ENCODE data around the gene PSD4.
A peak's percentile ranks its signal among the peaks of the same experiment; 100 is the strongest.

PSD4 gene

DNA sequence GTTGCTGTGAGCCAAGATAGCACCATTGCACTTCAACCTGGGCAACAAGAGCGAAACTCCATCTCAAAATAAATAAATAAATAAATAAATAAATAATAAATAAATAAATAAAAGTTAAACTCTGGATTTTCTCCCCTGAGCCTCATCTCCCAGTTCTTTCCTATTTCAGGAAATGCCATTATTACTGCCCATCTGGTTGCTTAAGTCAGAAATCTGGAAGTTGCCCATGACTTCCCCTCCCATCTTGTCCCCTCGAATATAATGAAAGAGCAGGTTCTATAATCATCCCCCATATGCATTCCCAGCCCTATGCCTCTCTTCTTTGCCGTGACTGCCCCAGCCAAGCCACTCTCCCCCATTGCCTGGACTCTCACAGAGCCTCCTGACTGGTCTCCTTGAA, 4.2 kb upstream of the PSD4 start:
- DNase-seq = no peak

DNA sequence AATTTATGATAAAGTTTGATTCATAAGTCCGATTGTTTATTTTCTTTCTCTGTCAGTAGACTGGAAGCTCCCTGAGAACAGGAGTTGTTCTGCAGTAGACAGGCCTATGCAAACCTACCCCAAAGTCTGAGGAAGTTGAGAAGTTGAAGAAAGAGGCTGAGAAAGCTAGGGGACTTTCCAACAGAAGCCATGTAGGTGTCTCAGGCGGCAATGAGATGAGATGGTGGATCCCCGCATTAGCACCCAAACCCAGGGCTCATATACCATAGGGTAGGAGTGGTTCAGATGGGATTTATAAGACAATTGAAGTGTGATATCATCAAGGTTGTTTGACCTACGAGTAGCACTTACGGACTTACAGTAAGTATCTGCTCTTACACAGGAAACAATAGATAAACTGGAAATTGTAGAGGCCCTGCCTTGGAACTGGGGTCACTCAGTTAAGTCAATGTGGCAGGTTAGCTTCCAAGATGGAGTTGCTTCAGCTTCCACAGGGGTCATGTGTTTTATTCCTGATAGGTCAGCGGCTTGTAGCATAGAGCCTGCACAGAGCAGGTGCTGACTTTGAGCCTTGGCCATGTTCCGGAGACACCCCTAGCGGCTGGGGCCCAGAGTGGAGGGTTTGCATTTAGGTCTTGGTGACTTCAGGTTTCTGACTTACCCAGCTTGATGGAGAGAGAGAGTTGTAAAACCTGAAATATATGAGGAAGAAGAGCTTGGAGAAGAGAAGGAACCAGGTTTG, 2.3 kb upstream of the PSD4 start:
- no peak for DNase-seq

DNA sequence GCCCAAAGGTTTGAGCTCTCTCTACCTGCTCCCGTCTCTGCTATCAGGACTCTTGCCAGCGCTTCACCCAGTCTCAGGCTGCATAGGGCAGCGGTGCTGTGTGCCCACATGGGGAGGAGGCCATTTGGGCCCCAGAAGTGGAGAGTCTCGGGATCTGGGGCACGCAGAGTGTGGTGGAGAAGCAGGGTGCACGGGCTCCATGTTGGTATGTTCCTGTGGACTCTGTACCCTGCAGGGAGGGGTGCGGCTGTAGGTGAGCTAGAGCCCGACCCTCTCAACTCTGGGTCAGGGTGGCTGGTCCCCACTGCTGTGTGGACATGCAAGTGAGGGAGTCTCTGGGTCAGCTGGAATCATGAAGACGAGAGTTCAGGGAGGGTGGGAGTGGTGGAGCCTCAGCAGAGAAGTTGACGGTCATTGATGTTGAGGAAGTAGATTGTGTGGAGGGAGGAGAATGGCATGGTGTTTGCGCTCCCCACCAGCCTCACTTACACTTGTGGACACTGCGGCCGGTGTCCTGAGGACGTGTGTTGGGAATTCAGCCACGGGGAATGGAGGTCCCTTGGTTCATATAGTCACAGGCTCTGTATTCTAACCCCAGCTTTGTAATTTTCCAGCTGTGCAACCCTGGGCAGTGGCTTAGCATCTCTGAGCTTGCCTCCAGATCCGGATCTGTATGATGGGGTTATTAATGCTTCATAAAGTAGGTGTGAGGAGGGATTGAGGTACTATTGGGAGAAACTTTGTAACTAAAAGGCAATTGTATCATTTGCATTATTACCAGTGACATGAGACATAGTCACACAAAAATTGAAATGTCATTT, 840 bp upstream of the PSD4 start:
- DNase-seq = no peak

DNA sequence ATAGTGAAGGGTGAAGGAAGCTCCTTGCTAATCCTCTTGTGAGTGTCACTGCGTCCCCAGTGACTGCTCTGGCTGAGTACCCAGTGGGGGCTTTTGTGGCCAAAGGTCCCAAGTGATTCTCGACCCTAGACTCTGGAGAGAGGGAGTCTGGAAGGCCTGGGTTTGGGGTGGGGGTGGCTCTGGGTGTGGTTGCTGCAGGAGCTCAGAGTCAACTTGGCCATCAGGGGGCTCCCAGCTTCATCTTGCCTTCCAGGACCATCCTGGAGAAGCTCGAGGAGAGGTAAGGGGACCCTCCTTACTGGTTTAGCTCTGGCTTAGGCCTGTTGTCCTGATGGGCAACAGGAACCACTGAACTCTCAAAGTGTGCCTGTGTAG, 592 bp downstream of the PSD4 start:
- no peak for DNase-seq

DNA sequence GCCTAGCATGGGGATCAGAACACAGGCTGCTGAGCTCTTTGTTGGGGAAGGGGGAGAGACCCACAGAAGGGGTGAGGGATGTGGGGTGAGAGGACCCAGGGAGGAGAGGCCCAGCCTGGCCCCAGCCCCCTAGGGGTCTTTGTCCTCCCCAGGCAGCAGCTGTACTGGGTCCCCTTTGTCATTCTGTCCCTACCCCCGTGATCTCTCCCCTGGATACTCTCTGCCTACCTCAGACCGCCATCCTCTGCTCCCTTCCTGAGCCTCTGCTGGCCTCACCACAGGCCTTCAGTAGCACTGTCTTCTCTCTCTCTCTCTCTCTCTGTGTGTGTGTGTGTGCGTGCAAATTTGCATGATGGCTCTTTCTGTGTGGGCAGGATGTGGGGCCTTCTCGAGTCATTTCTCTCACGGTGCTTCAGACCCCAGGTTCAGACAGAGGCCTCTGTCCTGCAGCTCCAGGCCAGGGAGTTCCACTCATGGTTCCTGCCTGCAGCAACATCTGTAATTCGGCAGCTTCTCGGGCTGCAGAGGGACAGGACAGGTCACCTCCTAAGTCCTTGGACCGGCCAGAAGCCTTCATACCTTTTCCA, 1.4 kb downstream of the PSD4 start:
- DNase-seq = no peak

DNA sequence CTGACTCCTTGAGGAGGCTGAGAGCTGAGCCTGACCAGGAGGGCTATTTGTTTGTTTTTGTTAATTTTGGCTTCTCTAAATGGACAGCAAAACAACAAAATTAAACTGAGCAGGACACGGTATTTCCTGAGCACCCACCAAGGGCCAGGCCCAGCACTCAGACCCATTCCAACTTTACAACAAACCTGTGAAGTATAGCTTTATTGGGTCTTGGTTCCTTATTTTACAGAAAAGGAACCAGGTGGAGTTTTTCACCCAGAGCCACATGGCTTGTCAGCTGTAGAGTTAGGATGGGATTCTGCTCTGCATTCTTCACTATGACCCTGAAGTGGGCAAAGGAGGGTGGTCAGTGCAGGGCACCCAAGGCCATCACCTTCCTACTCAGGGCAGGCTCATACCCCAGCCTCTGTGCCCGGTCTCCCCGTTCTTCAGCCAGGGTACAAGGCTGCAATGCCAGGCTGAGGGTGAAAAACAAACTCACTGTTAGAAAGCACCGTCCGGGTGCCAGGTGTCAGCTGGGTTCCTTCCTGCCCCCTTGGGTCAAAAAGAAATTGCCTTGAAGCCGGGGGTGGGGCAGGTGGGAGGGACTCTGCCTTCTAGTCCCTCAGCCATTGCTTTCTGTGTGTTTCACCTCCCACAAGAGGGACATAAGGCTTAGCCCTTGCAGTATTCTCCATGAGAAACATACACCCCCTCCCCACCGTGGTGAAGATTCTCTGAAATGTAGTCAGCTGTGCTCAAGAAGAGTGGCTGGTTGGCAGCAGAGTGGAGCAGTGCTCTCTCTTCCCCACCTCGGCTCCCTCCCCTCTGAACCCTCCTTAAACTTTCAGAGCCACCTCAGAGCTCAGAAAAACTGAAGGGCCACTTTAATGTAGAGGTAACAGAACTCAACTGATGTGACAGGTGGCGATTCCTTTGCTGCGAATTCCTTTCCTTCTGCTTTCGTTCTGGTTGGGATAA, 2.2 kb downstream of the PSD4 start:
- no peak for DNase-seq

DNA sequence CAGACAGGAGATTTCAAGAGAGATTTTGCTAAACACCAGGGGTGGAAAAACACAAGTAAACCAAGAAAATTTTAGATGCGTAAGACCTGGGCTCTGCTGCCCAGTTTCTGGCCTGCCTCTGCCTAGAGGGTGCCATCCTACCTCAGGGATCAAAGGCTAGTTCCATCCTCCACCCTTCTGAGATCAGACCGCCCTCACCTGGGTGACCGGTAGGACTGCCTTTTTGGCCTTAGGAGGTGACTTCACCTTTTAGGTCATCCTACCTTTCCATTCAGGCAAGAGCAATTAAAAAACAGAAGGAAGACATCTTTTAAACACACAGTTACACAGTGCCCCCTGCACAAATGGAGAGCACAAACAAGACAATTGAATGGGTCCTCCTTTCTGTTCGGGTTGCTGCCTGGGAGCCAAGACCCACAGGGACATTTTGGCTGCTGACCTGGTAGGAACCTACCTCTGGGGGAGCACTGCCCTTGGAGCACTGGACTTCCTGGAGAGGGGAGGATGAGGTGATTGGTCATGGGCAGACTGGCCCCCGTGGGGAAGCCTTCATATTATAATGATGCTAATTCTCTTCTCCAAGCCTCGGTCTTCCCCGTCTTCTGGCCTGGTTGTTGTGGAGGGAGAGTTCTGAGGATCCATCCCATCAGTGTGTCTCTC, 3.1 kb downstream of the PSD4 start:
- no peak for DNase-seq

DNA sequence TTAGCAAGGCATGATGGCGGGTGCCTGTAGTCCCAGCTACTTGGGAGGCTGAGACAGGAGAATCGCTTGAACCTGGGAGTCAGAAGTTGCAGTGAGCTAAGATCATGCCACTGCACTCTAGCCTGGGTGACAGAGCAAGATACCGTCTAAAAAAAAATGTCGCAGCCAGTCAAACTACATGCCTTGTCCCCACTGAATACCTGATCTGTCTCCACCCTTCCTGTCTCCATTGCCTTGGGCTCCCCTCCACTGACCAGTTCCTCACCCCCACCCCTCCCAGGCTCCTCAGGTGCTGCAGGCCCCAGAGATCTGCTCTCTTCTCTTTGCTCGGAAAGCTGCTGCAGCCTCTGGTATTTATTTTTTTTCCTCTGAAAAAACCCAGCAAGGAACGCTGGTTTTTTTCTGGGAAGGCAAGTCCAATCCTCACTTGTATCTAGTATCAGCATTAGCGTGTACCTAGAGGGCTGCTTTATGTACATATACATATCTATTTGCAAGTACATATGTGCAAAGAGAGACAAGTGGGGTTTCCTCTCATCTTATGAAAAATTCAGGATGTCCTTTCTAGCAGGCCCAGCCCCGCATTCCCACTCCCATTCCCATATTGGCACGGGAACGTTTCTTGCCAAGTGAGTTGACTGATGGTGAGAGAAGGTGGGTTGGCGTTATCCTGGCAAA, 4.4 kb downstream of the PSD4 start:
- DNase-seq = no peak

DNA sequence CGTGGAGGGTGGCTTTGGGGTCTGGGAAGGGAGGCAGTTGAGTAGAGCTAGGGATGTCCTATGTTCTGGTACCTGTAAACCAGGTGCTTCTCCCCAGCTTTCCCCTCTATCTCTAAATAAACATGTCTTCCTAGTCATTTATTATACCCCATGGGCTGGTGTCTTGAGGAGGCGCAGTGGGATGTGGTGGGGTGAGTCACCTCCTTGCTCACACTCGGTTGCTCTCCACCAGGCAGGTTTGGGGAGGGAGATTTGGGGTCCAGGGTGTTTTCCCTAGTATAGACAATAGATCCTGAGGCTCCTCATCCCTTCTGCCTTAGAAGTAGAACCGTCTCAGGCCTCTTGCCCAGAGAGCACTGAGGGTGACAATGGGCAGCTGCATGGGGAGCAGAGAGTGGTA, 5.1 kb downstream of the PSD4 start:
- no peak for DNase-seq

DNA sequence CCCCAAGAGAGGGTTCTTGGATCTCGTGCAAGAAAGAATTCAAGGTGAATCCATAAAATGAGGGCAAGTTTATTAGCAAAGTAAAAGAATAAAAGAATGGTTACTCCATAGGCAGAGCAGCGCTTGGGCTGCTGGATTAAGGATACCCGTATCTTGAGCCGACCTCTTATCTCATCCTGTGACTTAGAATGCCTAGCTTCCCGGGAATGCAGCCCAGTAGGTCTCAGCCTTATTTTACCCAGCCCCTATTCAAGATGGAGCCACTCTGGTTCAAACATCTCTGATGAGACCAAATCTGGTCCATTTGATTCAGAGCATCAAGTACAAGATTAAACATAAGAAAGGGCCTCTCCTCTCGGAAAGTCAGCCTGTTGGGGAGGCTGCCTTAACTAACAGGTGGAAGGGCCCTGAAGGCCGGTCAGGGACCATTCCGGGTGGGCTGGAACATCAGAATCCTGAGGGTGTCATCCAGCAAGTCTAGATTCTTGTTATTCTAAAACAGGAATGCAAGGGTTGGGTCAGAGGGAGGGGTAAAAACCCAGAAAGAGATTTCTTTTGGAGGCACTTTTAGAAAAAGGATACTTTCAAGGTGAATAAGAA, 5.8 kb downstream of the PSD4 start:
- no peak for DNase-seq

DNA sequence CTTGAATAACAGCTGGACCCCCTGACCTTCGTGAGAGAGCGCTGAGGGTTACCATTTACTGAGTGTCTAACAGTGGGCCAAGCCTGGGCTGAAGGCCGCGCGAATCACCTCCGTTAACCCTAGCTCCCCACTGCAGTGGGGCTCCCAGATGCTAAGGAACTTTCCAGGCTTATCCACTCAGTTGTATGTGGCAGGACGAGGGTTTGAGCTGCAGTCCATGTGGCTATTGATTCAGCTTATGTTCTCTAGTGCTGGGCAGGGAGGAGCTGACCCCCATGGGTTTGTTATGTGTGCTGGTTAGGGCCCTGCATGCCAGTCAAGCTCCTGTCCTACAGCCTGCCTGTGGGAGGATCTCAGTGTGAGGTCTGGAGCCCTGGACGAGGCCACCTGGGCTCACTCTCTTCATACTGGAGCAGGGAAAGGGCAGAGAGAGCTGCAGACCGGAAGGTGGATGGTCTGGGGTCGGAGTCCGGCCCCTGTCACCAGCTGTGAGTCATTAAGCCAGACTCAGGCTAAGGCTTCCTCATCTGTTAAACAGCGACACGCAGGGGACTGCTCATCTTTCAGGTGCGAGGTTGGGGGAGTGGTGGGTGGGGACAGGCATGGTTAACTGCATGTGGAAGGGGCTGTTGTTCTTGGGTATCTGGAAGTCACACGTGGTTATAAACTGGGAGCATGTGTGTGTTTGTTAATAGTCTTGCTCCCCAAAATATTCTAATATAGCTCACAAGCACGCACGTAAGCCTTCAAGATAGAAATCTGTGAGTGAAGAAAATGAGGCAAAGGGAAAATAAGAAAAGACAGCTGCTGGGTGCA, 6.6 kb downstream of the PSD4 start:
- no peak for DNase-seq

DNA sequence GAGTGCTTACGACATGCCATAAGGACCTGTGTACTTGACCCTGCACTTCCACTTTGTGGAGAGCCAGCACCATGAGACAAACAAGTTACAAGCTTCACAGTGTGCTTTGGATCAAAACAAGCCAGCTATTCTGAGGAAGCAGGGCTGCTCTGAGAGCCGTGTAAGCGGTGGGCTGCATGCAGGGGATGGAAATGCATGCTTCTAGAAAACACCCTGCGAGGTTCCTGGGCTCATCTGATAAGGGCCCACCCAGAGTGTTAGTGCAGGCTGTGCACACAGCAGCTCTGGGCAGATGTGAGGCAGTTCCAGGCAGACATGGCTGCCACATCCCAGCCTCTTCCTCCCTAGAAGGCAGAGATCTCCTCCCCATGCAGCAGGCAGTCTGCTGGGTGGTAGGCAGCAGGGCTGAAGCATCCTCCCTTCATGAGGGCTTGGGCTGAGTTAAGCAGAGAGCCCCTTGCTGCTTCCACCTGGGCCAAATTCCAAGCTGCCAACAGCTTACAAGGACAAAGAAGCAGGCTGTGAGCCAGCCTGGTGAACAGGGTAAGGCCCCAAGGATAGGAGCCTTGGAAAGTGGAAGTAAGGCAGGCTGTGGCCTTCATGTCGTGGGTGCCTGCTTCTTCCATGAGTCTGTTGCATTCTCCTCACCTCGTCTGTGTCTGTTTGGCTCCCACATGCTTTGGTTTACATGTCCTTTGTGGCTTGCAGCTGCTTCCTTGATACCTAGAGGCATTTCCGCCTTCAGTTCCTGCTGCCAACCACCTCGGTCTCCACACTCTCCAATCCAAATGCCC, 7.7 kb downstream of the PSD4 start:
- DNase-seq = peak in 1 of 3 experiments; percentile 19

DNA sequence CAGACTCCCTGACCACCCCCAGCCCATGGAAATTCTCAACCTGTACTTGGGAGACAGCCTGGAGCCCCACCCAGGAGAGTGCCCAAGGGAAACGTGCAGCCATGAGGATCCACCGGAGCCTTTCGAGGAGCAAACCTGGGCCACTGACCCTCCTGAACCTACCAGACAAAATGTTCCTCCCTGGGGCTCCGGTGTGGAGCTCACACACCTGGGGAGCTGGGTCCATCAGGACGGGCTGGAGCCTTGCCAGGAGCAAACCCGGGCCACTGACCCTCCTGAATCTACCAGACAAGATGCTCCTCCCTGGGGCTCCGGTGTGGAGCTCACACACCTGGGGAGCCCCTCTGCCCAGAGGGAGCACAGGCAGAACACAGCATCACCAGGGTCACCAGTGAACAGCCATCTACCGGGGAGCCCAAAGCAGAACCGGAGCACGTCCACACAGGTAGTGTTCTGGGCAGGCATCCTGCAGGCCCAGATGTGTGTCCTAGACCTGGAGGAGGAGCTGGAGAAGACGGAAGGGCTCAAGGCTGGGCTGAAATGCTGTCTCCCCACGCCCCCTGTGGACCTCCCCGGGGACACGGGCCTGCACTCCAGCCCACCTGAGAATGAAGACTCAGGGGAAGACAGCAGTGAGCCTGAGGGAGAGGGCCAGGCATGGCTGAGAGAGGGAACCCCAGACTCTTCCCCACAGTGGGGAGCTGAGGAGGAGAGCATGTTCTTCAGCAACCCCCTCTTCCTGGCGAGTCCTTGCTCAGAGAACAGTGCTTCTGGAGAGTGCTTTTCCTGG, 8.9 kb downstream of the PSD4 start:
- no peak for DNase-seq

DNA sequence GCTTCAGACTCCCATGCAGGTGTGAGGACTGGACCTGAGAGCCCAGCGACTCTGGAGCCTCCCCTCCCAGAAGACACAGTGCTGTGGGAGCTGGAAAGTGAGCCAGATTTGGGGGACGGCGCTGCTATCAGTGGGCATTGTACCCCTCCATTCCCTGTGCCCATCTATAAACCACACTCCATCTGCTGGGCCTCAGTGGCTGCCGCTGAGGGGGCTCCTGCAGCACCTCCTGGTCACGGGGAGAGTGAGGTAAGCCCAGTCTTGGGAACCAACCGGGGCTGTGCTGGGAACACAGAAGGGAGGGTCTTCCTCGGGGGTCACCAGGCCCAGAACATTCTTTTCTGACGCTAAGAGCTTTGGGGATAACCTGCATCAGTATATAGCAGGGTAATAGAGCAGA, 9.5 kb downstream of the PSD4 start:
- no peak for DNase-seq

DNA sequence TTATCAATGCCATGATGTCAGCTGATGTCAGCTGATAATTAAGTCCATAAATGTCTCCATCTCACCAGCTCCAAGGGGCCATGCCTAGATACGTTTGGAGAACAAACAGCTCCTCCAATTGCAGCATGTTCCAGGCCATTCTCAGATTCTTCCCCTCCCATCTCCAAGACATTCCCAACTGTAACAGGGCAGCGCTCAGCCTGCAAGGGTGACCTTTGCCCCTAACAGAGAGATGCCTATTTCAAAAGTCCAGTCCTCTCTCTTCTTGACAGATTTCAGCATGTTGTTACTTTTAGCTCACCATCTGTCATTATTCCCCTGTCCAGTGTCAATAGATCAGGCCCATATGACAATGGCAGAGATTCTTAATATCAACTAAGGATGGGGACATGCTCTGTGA, 9.9 kb downstream of the PSD4 start:
- no peak for DNase-seq

DNA sequence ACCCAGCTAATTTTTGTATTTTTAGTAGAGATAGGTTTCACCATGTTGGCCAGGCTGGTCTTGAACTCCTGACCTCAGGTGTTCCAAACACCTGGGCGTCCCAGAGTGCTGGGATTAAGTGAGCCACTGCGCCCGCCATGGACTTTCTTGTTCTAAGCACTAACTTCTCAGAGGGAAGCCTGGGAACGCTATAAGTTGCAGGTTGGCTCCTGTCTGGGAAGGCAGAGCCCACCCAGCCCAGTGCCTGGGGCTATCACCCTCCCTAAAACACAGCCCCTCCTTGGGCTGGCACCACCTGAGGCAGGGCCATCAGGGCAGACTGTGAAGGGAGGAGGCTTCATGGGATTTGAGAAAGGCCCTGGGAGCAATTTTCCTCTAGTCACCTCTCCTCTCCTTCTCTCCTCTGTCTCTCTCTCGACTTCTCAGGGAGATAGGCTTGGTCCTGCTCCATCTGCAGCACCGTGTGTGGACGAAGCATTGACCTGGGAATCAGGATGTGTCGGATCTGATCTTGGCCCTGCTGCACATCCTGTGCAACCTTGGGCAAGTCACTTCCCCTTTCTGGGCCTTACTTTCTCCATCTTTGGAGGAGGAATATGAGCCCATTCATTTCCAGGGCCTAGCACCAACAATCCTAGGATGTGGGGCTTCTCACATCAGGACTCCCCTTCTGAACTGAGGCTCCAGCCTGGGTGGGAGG, 10.9 kb downstream of the PSD4 start:
- DNase-seq = no peak

DNA sequence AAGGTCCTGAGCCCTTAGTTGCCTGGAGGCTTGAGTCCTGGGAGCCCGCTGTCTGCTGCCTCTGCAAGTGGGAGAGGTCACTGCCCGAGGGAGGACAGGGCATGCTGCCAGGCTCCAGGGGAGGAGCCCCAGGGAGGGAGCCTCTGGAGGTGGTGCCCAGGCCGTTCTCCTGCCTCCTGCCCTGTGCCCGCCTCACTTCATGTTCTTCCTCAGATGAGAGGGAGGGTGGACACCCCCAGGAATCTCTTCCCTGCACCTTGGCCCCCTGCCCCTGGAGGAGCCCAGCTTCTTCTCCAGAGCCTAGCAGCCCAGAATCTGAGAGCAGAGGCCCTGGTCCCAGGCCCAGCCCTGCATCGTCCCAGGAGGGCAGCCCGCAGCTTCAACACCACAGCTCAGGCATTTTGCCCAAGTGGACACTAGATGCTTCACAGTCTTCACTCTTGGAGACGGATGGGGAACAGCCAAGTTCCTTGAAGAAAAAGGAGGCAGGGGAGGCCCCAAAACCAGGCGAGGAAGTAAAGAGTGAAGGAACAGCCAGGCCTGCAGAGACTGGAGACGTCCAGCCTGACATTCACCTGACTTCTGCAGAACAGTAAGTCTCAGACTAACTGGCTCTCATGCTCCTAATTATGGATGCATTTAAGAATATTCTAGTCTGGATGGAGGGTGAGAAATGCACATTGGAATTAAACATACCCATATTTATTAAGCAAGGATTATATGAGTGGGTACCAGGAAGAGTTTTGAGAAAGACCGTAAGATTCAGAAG, 12.1 kb downstream of the PSD4 start:
- no peak for DNase-seq

All from NCI-H1417 (cell line).